NOMO-1 (cell line): ENCODE measurements around the gene CYP19A1.

Experiments
- DNase-seq, 2 experiments: peaks; one replicate each; lab custom pipeline; 2025; ENCODE audit not compliant: unreplicated experiment in 2 of 2; lab: John Stamatoyannopoulos, UW

Gene CYP19A1

GRCh38 chr15:51224428-51224827 lies 114.0 kb downstream of the CYP19A1 start:
- no peak for DNase-seq

GRCh38 chr15:51223771-51224229 lies 114.6 kb downstream of the CYP19A1 start:
- peak; percentile 47 to 60 for DNase-seq

GRCh38 chr15:51218299-51218938 lies 120.0 kb downstream of the CYP19A1 start:
- no peak for DNase-seq

DNA sequence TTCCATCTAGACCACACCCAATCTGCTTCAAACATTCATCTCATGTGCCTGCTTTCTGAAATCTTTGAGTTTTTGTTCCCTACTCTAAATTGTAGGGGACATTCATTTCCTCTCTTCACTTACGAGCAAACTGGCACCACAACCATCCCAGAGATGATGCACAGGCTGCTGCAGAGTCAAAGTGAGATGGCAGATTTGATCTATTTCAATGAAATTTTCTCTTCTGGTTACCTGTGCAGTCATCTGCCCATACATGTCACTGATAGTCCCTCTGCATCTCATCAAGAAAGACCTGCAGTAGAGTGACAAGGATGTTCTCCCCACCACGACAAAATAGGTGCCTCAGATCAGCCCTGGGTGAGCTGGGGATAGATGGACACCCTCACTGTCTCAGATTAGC lies 125.5 kb downstream of the CYP19A1 start:
- DNase-seq, result no peak

GRCh38 chr15:51212239-51212638 lies 126.2 kb downstream of the CYP19A1 start:
- DNase-seq, result no peak

DNA sequence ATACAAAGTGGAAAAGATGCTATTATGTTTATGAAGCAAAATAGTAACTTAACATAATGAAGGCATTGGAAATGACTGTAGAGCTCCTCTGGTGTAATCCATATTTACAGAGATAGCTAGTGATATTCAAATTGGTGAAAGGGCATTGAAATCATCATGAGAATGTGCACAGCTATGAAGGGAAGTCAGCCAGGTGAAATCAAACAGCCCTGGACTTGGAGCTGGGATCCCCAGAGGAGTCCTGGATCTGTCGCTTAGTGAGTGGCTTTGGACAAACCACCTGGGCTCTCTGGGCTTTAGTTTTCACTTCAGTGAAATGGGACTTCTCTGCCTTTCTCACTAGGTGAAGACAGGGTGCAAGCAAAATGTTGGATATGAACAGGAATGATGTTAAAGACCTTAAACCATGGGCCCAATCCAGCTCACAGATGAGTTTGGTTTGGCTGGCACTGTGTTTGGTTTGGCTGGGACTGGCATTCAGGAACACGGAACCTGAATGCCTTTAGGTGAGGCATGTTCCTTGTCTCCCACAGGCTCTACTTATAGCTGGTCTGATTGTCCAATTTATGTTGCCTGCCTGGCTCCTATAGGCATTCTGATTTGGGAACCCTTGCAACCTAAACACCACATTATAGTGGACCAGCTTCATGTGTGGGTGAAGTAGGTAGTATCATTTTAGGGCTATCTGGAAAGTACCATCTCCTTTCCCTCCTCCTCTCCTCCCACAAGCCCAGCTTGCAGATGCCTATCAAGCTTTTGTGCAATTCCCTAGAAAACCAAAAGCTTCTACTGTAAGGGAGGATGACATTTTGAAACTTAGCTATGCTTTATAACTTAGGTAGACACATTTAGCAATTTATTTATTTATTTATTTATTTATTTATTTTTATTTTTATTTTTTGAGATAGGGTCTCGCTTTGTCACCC lies 133.1 kb downstream of the CYP19A1 start:
- DNase-seq, result no peak

- DNase-seq, result no peak
These were observed 134.6 kb downstream of the CYP19A1 start for GRCh38 chr15:51203797-51204196.

- peak; percentile 32 to 57 for DNase-seq
These were observed 135.6 kb downstream of the CYP19A1 start for GRCh38 chr15:51202783-51203182.

GRCh38 chr15:51201581-51201980 lies 136.8 kb downstream of the CYP19A1 start:
- DNase-seq, result no peak

- DNase-seq, result no peak
These were observed 137.6 kb downstream of the CYP19A1 start for GRCh38 chr15:51200792-51201191.

GRCh38 chr15:51199541-51199940 lies 138.9 kb downstream of the CYP19A1 start:
- no peak for DNase-seq

- no peak for DNase-seq
These were observed 139.6 kb downstream of the CYP19A1 start for GRCh38 chr15:51198701-51199232.

GRCh38 chr15:51195459-51195858 lies 142.9 kb downstream of the CYP19A1 start:
- DNase-seq, result peak in 1 of 2 experiments; percentile 3

DNA sequence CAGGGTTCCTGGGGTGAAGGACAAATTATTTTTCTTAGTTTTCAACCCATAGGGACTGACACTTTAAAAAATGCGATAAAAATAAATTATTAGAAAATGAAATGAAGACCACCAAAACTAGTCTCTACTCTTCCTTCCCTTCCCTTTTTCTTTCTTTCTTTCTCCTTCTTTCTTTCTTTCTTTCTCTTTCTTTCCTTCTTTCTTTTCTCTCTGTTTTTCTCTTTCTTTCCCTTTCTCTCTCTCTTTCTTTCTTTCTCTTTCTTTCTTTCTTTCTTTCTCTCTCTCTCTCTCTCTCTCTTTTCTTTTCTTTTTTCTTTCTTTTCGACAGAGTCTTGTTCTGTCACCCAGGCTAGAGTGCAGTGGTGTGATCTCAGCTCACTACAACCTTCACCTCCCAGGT lies 144.4 kb downstream of the CYP19A1 start:
- no peak for DNase-seq

- no peak for DNase-seq
These were observed 144.9 kb downstream of the CYP19A1 start for GRCh38 chr15:51193526-51193925.

DNA sequence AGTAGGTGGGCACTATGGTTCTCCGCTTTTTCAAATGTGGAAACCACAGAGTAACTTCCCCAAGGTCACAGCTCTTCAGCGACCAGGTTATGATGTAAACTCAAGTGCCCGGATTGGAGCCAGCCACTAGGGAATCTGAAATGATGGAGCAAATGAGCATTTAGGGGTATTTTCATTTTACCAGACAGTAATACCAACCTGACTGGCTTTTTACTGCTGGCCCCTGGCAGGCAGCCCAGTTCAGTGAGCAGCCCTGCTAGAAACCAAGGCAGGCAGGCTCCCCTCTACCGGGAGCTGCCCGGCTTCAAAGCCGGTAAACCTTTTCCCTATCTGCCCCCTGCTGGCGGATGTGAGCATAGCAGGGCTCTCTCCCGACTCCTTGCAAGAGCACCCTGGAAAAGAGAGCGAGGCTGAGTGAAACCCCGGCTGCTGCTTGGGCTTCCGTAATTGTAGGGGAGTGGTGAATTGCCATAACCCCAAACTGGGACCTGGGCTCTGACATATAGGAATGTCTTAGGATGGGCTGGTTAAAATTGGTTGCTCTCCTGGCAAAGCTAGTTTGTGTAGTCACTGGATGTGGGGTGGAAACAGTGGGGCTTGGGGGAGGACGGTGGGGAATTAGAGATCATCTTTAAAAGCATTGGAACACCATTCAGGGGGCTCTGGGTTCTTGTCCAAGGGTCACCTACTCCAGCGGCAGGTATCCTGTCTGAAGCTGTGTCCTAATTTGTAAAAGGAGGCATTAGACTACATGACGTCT lies 145.7 kb downstream of the CYP19A1 start:
- DNase-seq, result peak; percentile 47 to 75

GRCh38 chr15:51191766-51192165 lies 146.6 kb downstream of the CYP19A1 start:
- no peak for DNase-seq

- DNase-seq, result no peak
These were observed 147.2 kb downstream of the CYP19A1 start for GRCh38 chr15:51191072-51191670.

- DNase-seq, result no peak
These were observed 147.8 kb downstream of the CYP19A1 start for GRCh38 chr15:51190424-51191068.
